Amniotic epithelial cell (primary cell): ENCODE results near the gene ENHO.
"Not testable (repeated sequence)": the region's sequence is repeated elsewhere in the genome, so short reads cannot be mapped to it uniquely, and the experiment has no call there.

ENCODE experiments used
- DNase-seq: peaks from one replicate; pipeline ENCODE4 v3.0.0-alpha.2; 2010; ENCODE audit warnings: low read depth

Gene ENHO

GRCh38 chr9:34506623-34507022 is 16.2 kb downstream of the ENHO start:
- no peak for DNase-seq

GRCh38 chr9:34505370-34506120 is 17.2 kb downstream of the ENHO start:
- DNase-seq: no peak

- DNase-seq: no peak
Observed at GRCh38 chr9:34503406-34503805, 19.4 kb downstream of the ENHO start.

GRCh38 chr9:34502891-34503290 is 19.9 kb downstream of the ENHO start:
- DNase-seq: no peak

GRCh38 chr9:34502471-34502870 is 20.3 kb downstream of the ENHO start:
- no peak for DNase-seq

GRCh38 chr9:34501889-34502425 is 20.8 kb downstream of the ENHO start:
- DNase-seq: no peak

- DNase-seq: no peak
Observed at GRCh38 chr9:34501372-34501771, 21.4 kb downstream of the ENHO start.

- no peak for DNase-seq
Observed at GRCh38 chr9:34500623-34501267, 22.0 kb downstream of the ENHO start.

- no peak for DNase-seq
Observed at GRCh38 chr9:34499076-34499475, 23.7 kb downstream of the ENHO start.

GRCh38 chr9:34498553-34498952 is 24.2 kb downstream of the ENHO start:
- DNase-seq: no peak

- no peak for DNase-seq
Observed at GRCh38 chr9:34496149-34496712, 26.6 kb downstream of the ENHO start.

GRCh38 chr9:34493972-34494535 is 28.7 kb downstream of the ENHO start:
- DNase-seq: peak; percentile 57

- DNase-seq: no peak
Observed at GRCh38 chr9:34492051-34492450, 30.7 kb downstream of the ENHO start.

- no peak for DNase-seq
Observed at GRCh38 chr9:34491596-34491995, 31.2 kb downstream of the ENHO start.

- DNase-seq: no peak
Observed at GRCh38 chr9:34490760-34491159, 32.0 kb downstream of the ENHO start.

- no peak for DNase-seq
Observed at GRCh38 chr9:34490360-34490759, 32.4 kb downstream of the ENHO start.

GRCh38 chr9:34486572-34486971 is 36.2 kb downstream of the ENHO start:
- no peak for DNase-seq

GRCh38 chr9:34485822-34486221 is 37.0 kb downstream of the ENHO start:
- DNase-seq: no peak

- no peak for DNase-seq
Observed at GRCh38 chr9:34484678-34485077, 38.1 kb downstream of the ENHO start.

GRCh38 chr9:34482746-34483145 is 40.0 kb downstream of the ENHO start:
- DNase-seq: not testable (repeated sequence)

- DNase-seq: not testable (repeated sequence)
Observed at GRCh38 chr9:34481620-34482019, 41.2 kb downstream of the ENHO start.

GRCh38 chr9:34479431-34479866 is 43.3 kb downstream of the ENHO start:
- DNase-seq: no peak

GRCh38 chr9:34477541-34477940 is 45.2 kb downstream of the ENHO start:
- no peak for DNase-seq
